Measurements from ENCODE around the gene CFAP47.

Gene CFAP47

DNA sequence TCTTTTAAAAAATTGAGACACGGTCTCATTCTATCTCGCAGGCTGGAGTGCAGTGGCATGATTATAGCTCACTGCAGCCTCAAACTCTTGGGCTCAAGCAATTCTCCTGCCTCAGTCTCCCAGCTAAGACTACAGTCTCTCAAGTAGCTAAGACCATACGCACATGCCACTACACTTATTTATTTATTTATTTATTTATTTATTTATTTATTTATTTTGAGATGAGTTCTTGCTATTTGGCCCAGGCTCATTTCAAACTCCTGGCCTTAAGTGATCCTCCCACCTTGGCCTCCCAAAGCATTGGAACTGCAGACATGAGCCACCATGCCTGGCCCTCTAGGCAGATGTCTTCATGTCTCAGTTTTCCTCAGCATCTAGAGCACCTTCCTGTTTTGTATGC is 482.2 kb downstream of the CFAP47 start:
- in situ Hi-C loops (cut with HindIII; ENCODE audit: low pct_ligation_motif_present, low sequenced_read_pairs), result no loop called here
- DNase-seq, result no peak
- H3K27ac ChIP-seq, result no peak overlapping the region
- H3K36me3 ChIP-seq (replicated peaks), result no peaks in the 10 kb centered on the region
- no peaks in the 10 kb centered on the region for H3K27me3 ChIP-seq (replicated peaks)
- H3K4me3 ChIP-seq (ENCODE audit: low read depth, low read length), result no peak overlapping the region
- no peak for TF ChIP-seq CTCF (IDR thresholded peaks at IDR 0.05; ENCODE audit: low read depth, low read length, missing control alignments)

DNA sequence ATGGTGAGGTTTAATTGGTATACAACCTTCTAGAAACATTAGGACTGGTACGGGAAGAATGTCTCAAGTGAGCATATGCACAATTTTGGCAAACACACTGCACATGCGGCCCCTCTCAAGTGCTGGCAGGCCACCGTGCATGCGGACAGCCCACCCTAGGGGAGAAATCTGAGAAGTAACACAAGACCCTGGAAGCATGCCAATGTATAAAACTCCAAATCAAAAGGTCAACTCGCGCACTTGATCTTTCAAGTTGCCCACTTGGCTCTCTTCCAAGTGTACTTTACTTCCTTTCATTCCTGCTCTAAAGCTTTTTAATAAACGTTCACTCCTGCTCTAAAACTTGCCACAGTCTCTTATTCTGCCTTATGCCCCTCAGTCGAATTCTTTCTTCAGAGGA is 488.3 kb downstream of the CFAP47 start:
- no peak for TF ChIP-seq CTCF (IDR thresholded peaks at IDR 0.05; ENCODE audit: low read depth, low read length, missing control alignments)
- H3K4me3 ChIP-seq (ENCODE audit: low read depth, low read length), result no peak overlapping the region
- no peaks in the 10 kb centered on the region for H3K27me3 ChIP-seq (replicated peaks)
- H3K36me3 ChIP-seq (replicated peaks), result no peaks in the 10 kb centered on the region
- in situ Hi-C loops (cut with HindIII; ENCODE audit: low pct_ligation_motif_present, low sequenced_read_pairs), result no loop called here
- no peak for DNase-seq
- no peak overlapping the region for H3K27ac ChIP-seq

GRCh38 chrX:36414056-36414455 is 494.5 kb downstream of the CFAP47 start:
- H3K4me3 ChIP-seq (ENCODE audit: low read depth, low read length), result no peak overlapping the region
- in situ Hi-C loops (cut with HindIII; ENCODE audit: low pct_ligation_motif_present, low sequenced_read_pairs), result no loop called here
- no peaks in the 10 kb centered on the region for H3K27me3 ChIP-seq (replicated peaks)
- DNase-seq, result no peak
- no peaks in the 10 kb centered on the region for H3K36me3 ChIP-seq (replicated peaks)
- no peak for TF ChIP-seq CTCF (IDR thresholded peaks at IDR 0.05; ENCODE audit: low read depth, low read length, missing control alignments)
- H3K27ac ChIP-seq, result no peak overlapping the region

GRCh38 chrX:36422368-36422767 is 502.8 kb downstream of the CFAP47 start:
- in situ Hi-C loops (cut with HindIII; ENCODE audit: low pct_ligation_motif_present, low sequenced_read_pairs), result no loop called here
- Histone ChIP-seq H3K36me3 (replicated peaks) (no peaks in the 10 kb centered on the region), H3K4me3 (ENCODE audit: low read depth, low read length) (no peak overlapping the region), H3K27me3 (replicated peaks) (no peaks in the 10 kb centered on the region), H3K27ac (no peak overlapping the region)
- no peak for TF ChIP-seq CTCF (IDR thresholded peaks at IDR 0.05; ENCODE audit: low read depth, low read length, missing control alignments)
- DNase-seq, result no peak

DNA sequence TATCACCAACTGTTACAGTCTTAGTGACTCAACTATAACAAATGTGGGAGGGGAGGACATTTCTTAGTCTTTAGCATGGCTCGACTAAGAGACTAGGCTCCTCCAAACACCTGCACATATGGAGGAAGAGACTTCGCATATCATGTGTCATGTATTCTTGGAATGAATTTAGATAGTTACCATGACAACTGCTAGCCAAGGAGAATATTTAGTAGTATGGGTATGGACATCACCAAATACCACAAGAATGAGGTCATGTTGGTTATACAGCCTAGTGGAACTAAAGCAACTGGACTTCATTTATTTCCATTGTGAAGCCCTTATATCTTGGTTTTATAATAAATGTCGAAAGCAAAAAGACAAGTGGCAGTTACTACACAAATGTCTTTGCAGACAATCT is 512.3 kb downstream of the CFAP47 start:
- peak; percentile 51 for DNase-seq
- H3K36me3 ChIP-seq (replicated peaks), result no peaks in the 10 kb centered on the region
- no peak overlapping the region for H3K4me3 ChIP-seq (ENCODE audit: low read depth, low read length)
- no peak for TF ChIP-seq CTCF (IDR thresholded peaks at IDR 0.05; ENCODE audit: low read depth, low read length, missing control alignments)
- in situ Hi-C loops (cut with HindIII; ENCODE audit: low pct_ligation_motif_present, low sequenced_read_pairs), result no loop called here
- H3K27me3 ChIP-seq (replicated peaks), result no peaks in the 10 kb centered on the region
- peak overlapping the region; percentile 21 for H3K27ac ChIP-seq

DNA sequence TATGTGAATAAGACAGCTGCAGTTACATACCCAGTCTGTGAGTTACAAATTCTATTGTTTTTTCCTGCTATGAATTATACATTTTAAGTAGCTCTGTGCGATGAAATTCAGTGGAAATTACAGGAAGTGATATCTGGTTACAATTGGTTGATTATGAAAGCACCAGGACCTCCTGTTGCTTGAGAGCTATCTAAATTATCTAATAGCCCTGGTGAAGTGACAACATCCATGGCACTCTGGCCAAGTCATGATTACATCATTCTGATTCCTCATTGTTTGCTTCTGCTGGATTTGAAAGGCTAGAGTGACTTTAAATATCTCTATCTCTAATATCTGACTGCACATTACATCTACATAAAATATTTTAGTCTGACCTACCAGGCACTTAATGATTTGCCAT is 515.0 kb downstream of the CFAP47 start:
- TF ChIP-seq CTCF (IDR thresholded peaks at IDR 0.05; ENCODE audit: low read depth, low read length, missing control alignments), result no peak
- Histone ChIP-seq H3K4me3 (ENCODE audit: low read depth, low read length) (no peak overlapping the region), H3K36me3 (replicated peaks) (no peaks in the 10 kb centered on the region), H3K27me3 (replicated peaks) (no peaks in the 10 kb centered on the region), H3K27ac (no peak overlapping the region)
- no peak for DNase-seq
- in situ Hi-C loops (cut with HindIII; ENCODE audit: low pct_ligation_motif_present, low sequenced_read_pairs), result no loop called here
